Heart left ventricle (tissue), 13 donors: ENCODE measurements around the gene PSMD14.

ENCODE experiments used
- CTCF ChIP-seq, 12 donors: fragments of 200-600 bp; sonication (generic) in 4 of 12; IDR thresholded peaks; one replicate each; pipeline versions ENCODE4 v1.5.0 to v1.8.0; 2018 to 2022; ENCODE audit warnings: antibody characterized with exemption in 12 of 12, mild to moderate bottlenecking in 5 of 12
- POLR2A ChIP-seq, 2 donors: fragments of 450-650 bp; IDR thresholded peaks; one replicate each; pipeline ENCODE4 v1.6.1; 2017; ENCODE audit warnings: antibody characterized with exemption in 2 of 2, mild to moderate bottlenecking in 2 of 2, moderate library complexity in 2 of 2
- donor health status: ischemic (EF 13 %, LVEDD 7.1; RV severe dilation, severe dysfunction).
- donor health status: DM: no; HTN: yes; CAD: no.
- donor health status: DM: no; HTN: no; CAD: no.
- donor health status: ischemic (EF 25% LVEDD 6.9; RV normal size, moderate dysfunction).
- donor health status: ischemic (EF 25% LVEDD 5.7; RV mildly dilated, moderate dysfunction).
- donor health status: ischemic (EF 35%, LVEDD 5.7; RV mildly dilated, moderate dysfunction).
- donor health status: nonischemic (EF 11% LVEDD 7.7; RV severe dilation, severe dysfunction).
- donor health status: DM: yes; HTN: yes; CAD: no.
- donor health status: PGD.
- donor health status: ischemic (EF 29% LVEDD 5.4; RV normal size, mild dysfunction).
- donor health status: nonischemic (EF 23%, LVEDD 6.1; RV moderate dilation, normal function).

GRCh38 chr2:161353543-161353942, 45.3 kb downstream of the PSMD14 start:
- TF ChIP-seq CTCF (IDR thresholded peaks at IDR 0.05): no peak
- no peak for TF ChIP-seq POLR2A (IDR thresholded peaks at IDR 0.05)
